ENCODE results near the gene SERP1. TPM values are rescaled to one million over a fixed set of nuclear protein-coding genes. Genes with fewer than 3 reads are reported as not detected.
A peak's percentile ranks its signal among the peaks of the same experiment; 100 is the strongest.

Gene SERP1
- total RNA-seq, 1 donor from 2014 or later: 360 TPM

- H3K36me3 ChIP-seq (ENCODE audit: control insufficient read depth, insufficient read depth, low read length): no peaks in the 10 kb centered on the region
- no peaks in the 10 kb centered on the region for H3K27me3 ChIP-seq (ENCODE audit: control insufficient read depth, insufficient read depth, low read length)
- H3K4me3 ChIP-seq (ENCODE audit: low read depth, low read length): no peak overlapping the region
- DNase-seq (ENCODE audit: low read depth): no peak
- TF ChIP-seq CTCF (IDR thresholded peaks at IDR 0.05; ENCODE audit: insufficient read depth, low read length, poor library complexity, severe bottlenecking): no peak
These were observed 10.5 kb upstream of the SERP1 start for GRCh38 chr3:150556792-150557191.

- H3K27me3 ChIP-seq (ENCODE audit: control insufficient read depth, insufficient read depth, low read length): no peaks in the 10 kb centered on the region
- no peak for TF ChIP-seq CTCF (IDR thresholded peaks at IDR 0.05; ENCODE audit: insufficient read depth, low read length, poor library complexity, severe bottlenecking)
- no peak for DNase-seq (ENCODE audit: low read depth)
- no peak overlapping the region for H3K4me3 ChIP-seq (ENCODE audit: low read depth, low read length)
- H3K36me3 ChIP-seq (ENCODE audit: control insufficient read depth, insufficient read depth, low read length): no peaks in the 10 kb centered on the region
These were observed 9.7 kb upstream of the SERP1 start for GRCh38 chr3:150555859-150556436.

GRCh38 chr3:150547045-150547741 lies 897 bp upstream of the SERP1 start:
- peaks cover 1% of the 10 kb centered on the region for H3K36me3 ChIP-seq (ENCODE audit: control insufficient read depth, insufficient read depth, low read length)
- no peak for DNase-seq (ENCODE audit: low read depth)
- TF ChIP-seq CTCF (IDR thresholded peaks at IDR 0.05; ENCODE audit: insufficient read depth, low read length, poor library complexity, severe bottlenecking): no peak
- H3K27me3 ChIP-seq (ENCODE audit: control insufficient read depth, insufficient read depth, low read length): no peaks in the 10 kb centered on the region
- peak overlapping the region; percentile 90 for H3K4me3 ChIP-seq (ENCODE audit: low read depth, low read length)

- TF ChIP-seq CTCF (IDR thresholded peaks at IDR 0.05; ENCODE audit: insufficient read depth, low read length, poor library complexity, severe bottlenecking): no peak
- Histone ChIP-seq H3K4me3 (ENCODE audit: low read depth, low read length) (peak overlapping the region; percentile 90), H3K27me3 (ENCODE audit: control insufficient read depth, insufficient read depth, low read length) (no peaks in the 10 kb centered on the region), H3K36me3 (ENCODE audit: control insufficient read depth, insufficient read depth, low read length) (peaks cover 1% of the 10 kb centered on the region)
- no peak for DNase-seq (ENCODE audit: low read depth)
These were observed 674 bp downstream of the SERP1 start for GRCh38 chr3:150545419-150546225.

- peak overlapping the region; percentile 90 for H3K4me3 ChIP-seq (ENCODE audit: low read depth, low read length)
- H3K27me3 ChIP-seq (ENCODE audit: control insufficient read depth, insufficient read depth, low read length): no peaks in the 10 kb centered on the region
- DNase-seq (ENCODE audit: low read depth): no peak
- TF ChIP-seq CTCF (IDR thresholded peaks at IDR 0.05; ENCODE audit: insufficient read depth, low read length, poor library complexity, severe bottlenecking): no peak
- no peaks in the 10 kb centered on the region for H3K36me3 ChIP-seq (ENCODE audit: control insufficient read depth, insufficient read depth, low read length)
These were observed 1.6 kb downstream of the SERP1 start for GRCh38 chr3:150544726-150545125.
